Left renal pelvis (tissue), 4 donors: ENCODE measurements around the gene MINPP1. TPM values are rescaled to one million over a fixed set of nuclear protein-coding genes. Genes with fewer than 3 reads are reported as not detected.
"Not testable (repeated sequence)": the region's sequence is repeated elsewhere in the genome, so short reads cannot be mapped to it uniquely, and the experiment has no call there.

Source experiments
- DNase-seq, 4 donors: peaks; one replicate each; pipeline ENCODE4 v3.0.0-alpha.2; 2013; ENCODE audit warnings: low read depth in 4 of 4, low spot score in 3 of 4
- polyA plus RNA-seq, 4 donors: library from polyadenylated mRNA; unstranded; fragments of 120-200 nt; gene quantifications; one replicate each; pipeline ENCODE4 v1.2.1, GENCODE V29; 2013; ENCODE audit not compliant: insufficient read length in 4 of 4

MINPP1 gene
- polyA plus RNA-seq = 10 to 100 TPM; 22.8 to 47.3 (median 41.6) TPM

DNA sequence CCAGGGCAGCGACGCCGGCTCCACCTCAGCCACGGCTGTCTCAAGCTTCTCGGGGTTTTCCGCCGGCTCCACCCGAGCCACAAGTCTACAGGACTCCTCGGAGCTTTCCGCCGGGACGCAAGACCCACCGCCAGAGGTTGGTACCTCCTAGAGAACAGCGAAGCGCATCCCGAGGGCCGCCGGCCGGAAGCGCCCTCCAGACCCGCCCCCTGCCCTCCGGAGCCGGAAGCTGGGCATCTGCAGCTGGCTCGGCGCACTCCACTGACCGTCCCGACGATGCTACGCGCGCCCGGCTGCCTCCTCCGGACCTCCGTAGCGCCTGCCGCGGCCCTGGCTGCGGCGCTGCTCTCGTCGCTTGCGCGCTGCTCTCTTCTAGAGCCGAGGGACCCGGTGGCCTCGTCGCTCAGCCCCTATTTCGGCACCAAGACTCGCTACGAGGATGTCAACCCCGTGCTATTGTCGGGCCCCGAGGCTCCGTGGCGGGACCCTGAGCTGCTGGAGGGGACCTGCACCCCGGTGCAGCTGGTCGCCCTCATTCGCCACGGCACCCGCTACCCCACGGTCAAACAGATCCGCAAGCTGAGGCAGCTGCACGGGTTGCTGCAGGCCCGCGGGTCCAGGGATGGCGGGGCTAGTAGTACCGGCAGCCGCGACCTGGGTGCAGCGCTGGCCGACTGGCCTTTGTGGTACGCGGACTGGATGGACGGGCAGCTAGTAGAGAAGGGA, at the start of gene MINPP1:
Gene MINPP1 (plus strand): TSS at position 254 of the 726 bp plus-strand sequence. CDS start 23 bp downstream, at position 277.
- peak; percentile 52 to 71 (median 60) for DNase-seq

GRCh38 chr10:87456586-87457220, 48.0 kb upstream of the MINPP1 start:
- not testable (repeated sequence) for DNase-seq

- DNase-seq = not testable (repeated sequence)
Measured at GRCh38 chr10:87461751-87462150, 42.9 kb upstream of the MINPP1 start.

GRCh38 chr10:87466849-87467248, 37.8 kb upstream of the MINPP1 start:
- DNase-seq = not testable (repeated sequence)

DNA sequence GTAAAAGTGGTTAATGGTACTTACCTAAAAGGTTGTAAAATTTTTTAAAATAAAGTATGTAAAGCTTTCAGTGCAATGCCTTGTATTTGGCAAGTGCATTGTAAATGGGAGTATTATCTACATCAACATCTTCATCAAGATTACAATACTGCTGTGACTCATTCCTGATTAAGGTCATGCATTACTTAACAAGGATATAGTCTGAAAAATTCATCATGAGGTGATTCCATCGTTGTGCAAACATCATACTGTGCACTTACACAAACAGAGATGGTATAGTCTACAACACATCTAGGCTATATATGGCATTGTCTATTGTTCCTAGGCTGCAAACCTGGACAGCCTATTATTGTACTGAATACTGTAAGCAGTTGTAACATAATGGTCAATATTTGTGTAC, 16.0 kb upstream of the MINPP1 start:
- not testable (repeated sequence) for DNase-seq

GRCh38 chr10:87490285-87490684, 14.4 kb upstream of the MINPP1 start:
- DNase-seq = not testable (repeated sequence)

- not testable (repeated sequence) for DNase-seq
Measured at GRCh38 chr10:87492450-87492849, 12.2 kb upstream of the MINPP1 start.

DNA sequence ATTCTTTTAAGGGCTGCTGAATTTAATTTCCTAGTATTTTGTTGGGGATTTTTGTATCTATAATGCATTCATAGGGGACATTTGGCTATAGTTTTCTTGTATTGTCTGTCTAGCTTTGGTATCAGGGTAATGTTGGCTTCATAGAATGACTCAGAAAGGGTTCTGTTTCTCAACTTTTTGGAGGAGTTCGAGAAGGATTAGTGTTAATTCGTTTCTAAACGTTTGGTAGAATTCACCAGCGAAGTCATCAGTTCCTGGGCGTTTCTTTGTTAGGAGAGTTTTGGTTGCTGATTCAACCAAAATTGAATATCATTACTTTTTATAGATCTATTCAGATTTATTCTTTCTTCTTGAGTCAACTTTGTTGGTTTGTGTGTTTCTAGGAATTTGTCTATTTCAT, 9.2 kb upstream of the MINPP1 start:
- DNase-seq = not testable (repeated sequence)

GRCh38 chr10:87497386-87497785, 7.3 kb upstream of the MINPP1 start:
- DNase-seq = not testable (repeated sequence)

GRCh38 chr10:87498106-87498789, 6.4 kb upstream of the MINPP1 start:
- DNase-seq = not testable (repeated sequence)

DNA sequence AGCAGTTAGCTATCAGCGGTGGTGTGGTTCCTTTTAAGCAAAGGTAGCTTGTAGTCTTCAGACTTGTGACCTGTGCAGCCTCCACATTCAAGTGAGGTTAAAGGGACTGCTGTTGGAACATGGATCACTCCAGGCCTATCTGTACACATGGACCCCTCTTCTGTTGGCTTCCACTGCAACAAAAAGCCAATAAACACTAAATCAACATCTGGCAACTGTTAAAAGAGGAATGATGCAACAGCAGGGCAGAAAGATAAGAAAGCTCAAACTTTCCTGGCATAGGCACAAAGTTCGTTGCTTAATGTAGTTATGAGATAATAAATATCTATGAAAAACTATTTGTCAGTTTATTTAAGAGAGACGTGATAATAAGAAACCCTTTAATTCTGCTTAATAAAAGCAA, 4.0 kb upstream of the MINPP1 start:
- DNase-seq = no peak

DNA sequence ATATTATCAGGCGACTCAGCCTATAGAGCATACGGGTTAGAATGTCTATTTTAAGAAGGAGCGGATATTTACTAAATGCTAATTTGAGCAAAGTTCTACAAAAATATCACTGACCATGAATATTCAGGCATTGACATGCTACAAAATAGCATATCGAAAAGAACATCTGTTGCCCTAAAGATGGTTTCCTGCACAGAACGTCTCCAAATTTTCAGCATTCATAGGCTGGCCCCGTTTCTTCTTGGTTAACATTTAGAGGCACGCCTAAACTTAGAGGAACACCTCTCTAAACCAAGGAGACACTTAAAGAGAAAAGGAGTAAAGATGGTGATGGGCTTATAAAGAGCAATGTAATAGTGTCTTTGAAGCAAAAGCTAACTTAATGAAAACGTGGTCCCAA, 1.3 kb upstream of the MINPP1 start:
- DNase-seq = no peak

DNA sequence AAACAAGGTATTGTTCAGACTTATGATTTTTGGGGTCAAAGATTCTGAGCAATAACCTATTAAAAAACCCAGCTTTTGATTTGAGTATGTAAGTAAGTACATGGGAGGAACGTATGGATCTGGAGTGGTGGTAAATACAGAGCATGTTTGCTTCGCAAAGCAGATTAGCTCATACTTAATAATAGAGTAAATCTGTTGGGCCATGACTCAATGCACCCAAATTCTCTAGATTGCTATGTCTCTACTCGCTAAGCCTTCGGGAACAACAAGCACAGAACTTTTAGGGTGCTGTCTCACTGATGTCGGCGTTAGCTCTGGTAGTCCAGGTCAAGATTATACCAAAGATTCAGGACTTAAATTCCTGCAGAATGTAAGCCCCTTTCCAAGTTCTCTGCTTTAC, 807 bp upstream of the MINPP1 start:
- DNase-seq = no peak

DNA sequence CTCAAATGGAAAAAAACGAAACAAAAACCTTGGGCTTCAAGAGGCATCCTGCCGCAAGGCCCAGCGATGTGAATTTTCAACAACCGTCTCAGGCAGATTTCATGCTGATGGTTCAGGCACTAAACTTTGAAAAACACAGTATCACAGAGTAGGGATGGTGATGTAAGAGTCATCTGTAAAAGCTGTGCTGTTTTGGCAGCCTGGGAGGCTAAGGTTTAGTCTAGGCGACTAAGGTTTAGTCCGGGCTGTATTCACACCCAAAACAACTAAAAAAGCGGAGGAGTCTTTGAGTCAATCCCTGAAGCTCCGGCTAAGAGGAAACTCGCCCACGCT, 420 bp upstream of the MINPP1 start:
- peak in 1 of 4 donors; percentile 28 for DNase-seq

DNA sequence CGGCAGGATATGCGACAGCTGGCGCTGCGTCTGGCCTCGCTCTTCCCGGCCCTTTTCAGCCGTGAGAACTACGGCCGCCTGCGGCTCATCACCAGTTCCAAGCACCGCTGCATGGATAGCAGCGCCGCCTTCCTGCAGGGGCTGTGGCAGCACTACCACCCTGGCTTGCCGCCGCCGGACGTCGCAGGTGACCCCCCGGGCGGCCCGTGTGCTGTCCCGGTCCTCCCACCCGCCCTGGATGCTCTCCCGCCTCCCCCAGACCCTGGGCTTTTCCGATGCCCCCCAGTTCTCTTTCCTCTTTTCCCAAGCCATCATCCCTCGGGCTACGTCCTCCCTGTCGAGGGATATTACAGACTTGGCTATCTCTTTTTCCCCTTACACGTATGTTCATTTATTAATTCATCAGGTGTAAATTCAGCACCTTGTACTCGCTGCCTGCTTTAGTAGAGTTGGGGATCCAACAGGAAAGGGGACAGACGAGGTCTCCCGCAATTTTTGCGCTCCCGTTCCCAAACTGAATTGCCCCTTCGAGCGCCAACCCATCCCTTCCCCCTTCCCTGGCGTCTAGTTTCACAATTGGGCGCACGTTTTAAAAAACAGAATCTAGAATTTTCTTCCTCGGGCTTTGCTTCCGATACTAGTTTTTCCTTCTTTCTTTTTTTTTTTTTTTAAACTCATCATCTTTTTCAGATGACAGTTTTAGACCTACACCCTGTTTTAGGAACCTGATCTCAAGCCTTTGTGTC, 846 bp downstream of the MINPP1 start:
- DNase-seq = peak in 3 of 4 donors; percentile 12 to 29 (median 22)

DNA sequence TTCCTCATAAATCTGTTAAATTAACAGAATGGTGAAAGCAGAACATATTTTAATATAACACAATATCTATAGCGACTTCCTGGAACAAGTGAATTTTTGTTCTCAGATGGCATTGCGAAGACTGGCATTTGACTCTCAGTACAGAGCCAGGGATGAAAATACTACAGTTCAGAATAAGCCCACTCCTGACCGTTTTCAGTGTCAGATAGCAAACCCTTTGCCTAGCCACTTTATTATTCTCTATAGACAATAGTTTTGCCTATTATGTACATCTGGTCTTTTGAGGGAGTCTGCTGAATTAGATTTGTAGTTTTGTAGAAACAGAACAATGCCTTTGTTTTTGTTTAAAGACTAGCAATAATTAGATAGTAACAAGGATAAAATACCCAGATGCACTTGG, 2.3 kb downstream of the MINPP1 start:
- no peak for DNase-seq

DNA sequence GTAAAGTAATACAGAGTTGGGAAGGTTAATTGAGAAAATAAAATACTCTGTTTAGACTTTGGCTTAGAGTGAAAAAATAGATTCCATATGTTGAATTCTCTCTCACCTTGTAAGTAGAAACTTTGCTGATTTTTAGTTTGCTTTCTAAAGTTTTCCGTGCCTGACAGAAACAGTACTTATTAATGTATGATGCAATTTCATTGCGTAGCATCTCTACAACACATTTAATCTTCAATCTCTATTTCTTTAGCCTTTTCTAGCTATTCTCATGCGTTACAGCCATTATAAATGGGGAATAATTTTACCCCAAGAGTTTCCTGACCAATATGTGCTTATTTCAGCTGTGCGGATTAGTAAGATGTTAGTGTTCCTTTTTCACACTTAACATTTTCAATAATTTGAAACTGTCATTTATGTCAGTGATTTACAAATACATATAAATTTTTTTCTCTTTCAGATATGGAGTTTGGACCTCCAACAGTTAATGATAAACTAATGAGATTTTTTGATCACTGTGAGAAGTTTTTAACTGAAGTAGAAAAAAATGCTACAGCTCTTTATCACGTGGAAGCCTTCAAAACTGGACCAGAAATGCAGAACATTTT, 3.3 kb downstream of the MINPP1 start:
- DNase-seq = no peak

DNA sequence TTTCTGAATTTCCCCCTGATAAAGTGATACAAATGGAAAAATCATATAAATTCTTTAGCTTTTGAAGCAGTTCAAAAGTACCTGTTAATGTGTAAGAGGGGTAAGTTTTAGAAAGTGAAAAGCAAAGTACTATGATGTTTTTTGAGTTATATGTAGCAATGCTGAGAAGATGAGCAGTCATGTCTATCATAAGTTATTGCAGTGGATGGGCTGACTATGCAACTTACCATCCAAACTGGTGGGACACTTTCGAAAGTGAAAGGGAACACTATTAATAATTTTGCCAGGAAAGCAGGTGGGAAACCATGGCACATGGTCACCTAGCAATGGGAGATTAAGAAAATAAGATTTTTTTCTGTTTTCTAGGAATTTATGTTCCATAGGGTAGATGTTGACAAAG, 4.1 kb downstream of the MINPP1 start:
- DNase-seq = no peak

DNA sequence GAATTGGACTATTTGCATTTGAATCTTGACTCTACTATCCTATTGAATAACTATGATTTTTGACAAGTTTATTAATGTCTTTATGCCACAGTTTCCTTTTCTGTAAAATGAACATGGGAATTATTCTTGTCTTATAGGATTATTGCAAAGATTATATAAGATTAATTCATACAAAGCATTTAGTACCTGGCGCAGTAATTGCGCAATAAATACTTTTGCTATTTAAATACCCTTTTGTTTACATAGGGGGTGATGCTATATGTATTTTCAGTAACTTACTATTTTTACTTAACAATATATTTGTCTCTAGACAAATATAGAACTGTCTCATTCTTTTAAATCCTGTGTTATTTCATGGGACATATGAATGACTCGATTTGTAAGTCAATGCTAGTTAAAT, 5.3 kb downstream of the MINPP1 start:
- DNase-seq = no peak

DNA sequence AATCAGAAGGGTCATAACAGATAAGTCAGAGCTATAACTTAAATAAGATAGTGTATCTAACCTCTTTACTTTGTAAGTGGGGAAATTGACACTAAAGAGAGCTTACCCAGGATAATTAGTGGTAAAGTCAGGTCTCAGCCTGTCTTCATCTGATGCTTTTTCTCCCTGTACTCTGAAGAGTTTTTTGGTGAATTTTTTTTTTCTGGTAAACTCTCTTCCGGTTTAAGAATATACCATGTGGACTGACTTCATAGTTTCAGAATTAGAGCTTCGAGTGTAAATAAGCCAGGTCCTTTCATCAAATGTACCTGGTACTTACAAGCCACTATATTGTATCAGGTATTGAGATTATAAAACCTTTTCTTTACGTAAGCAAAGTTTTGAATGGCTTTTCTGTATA, 6.8 kb downstream of the MINPP1 start:
- DNase-seq = no peak

GRCh38 chr10:87518937-87519336, 14.2 kb downstream of the MINPP1 start:
- no peak for DNase-seq
